K562 (cell line): Measurements from ENCODE around the gene METRN. TPM values are rescaled to one million over a fixed set of nuclear protein-coding genes. Genes with fewer than 3 reads are reported as not detected.
A peak's percentile ranks its signal among the peaks of the same experiment; 100 is the strongest.

Experiments
- AFF4 ChIP-seq: sonication (generic); formaldehyde crosslinking; IDR thresholded peaks from 2 replicates; pipeline ENCODE4 v1.8.0; 2023; ENCODE audit warnings: mild to moderate bottlenecking, missing genetic modification reagents
- ARID2 ChIP-seq: fragments of 450-650 bp; IDR thresholded peaks from 2 replicates; pipeline ENCODE4 v1.6.1; 2017; ENCODE audit warnings: antibody characterized with exemption, mild to moderate bottlenecking
- CHD2 ChIP-seq: IDR thresholded peaks from 2 replicates; pipeline ENCODE4 v1.6.1; 2011; ENCODE audit warnings: low read depth, low read length
- ERF ChIP-seq: fragments of 450-650 bp; formaldehyde crosslinking; IDR thresholded peaks from 2 replicates; pipeline ENCODE4 v1.4.0; 2020; ENCODE audit warnings: mild to moderate bottlenecking, mixed read lengths
- ESRRA ChIP-seq: fragments of 450-650 bp; IDR thresholded peaks from 2 replicates; pipeline ENCODE4 v1.6.1; 2014; ENCODE audit warnings: low read depth, mild to moderate bottlenecking, moderate library complexity, borderline replicate concordance
- EZH2 ChIP-seq: IDR thresholded peaks from 2 replicates; pipeline ENCODE4 v1.6.1; 2012; ENCODE audit warnings: low read depth, mild to moderate bottlenecking, inconsistent platforms, low read length, borderline replicate concordance
- KLF1 ChIP-seq: fragments of 450-650 bp; IDR thresholded peaks from 2 replicates; pipeline ENCODE4 v1.6.1; 2016; ENCODE audit warnings: missing genetic modification characterization, missing compliant biosample characterization
- MXI1 ChIP-seq: IDR thresholded peaks from 2 replicates; pipeline ENCODE4 v1.6.1; 2011; ENCODE audit warnings: low read depth, mild to moderate bottlenecking, improper control_type of control experiment, low read length
- POLR2A ChIP-seq: fragments of 450-650 bp; conservative IDR thresholded peaks from 2 replicates; pipeline ENCODE4 v1.6.1; 2016
- POLR3A ChIP-seq: IDR thresholded peaks from 2 replicates; pipeline ENCODE4 v1.6.1; 2011; ENCODE audit warnings: borderline replicate concordance, mild to moderate bottlenecking, moderate library complexity; ENCODE audit not compliant: insufficient read length, insufficient read depth; ENCODE audit errors: extremely low read depth
- SP1 ChIP-seq: sonication (generic); formaldehyde crosslinking; IDR thresholded peaks from 2 replicates; pipeline ENCODE4 v1.8.1; 2022; ENCODE audit warnings: mild to moderate bottlenecking, missing genetic modification reagents
- TCF3 ChIP-seq: sonication (generic); formaldehyde crosslinking; IDR thresholded peaks from 2 replicates; pipeline ENCODE4 v1.4.0; 2020; ENCODE audit warnings: mild to moderate bottlenecking, missing genetic modification reagents
- THAP12 ChIP-seq: fragments of 250-450 bp; sonication (Bioruptor Pico); IDR thresholded peaks from 2 replicates; pipeline ENCODE4 v1.9.0; 2021; ENCODE audit warnings: mild to moderate bottlenecking, inconsistent platforms
- USF2 ChIP-seq: sonication (generic); formaldehyde crosslinking; IDR thresholded peaks from 2 replicates; pipeline ENCODE4 v1.5.0; 2020; ENCODE audit warnings: missing genetic modification reagents
- ZNF584 ChIP-seq: fragments of 200-800 bp; sonication (Bioruptor generic); IDR thresholded peaks from 2 replicates; pipeline ENCODE4 v1.6.1; 2016; ENCODE audit warnings: low read depth, mild to moderate bottlenecking, missing genetic modification characterization, missing compliant biosample characterization
- polyA plus RNA-seq, 8 experiments: library from polyadenylated mRNA; depleted of rRNA in 4 of 8; stranded (reverse) in 5 of 8; unstranded in 3 of 8; fragments of >200 nt; fragmentation: Nextera tagmentation in 2 of 8; fragmentation: Illumina TruSeq in 1 of 8; extraction: Ambion mirVana in 2 of 8; extraction: Trizol in 1 of 8; gene quantifications; 2 replicates each; pipeline versions ENCODE4 v1.2.1 to v1.2.3, GENCODE V29; 2011 to 2014; ENCODE audit warnings: inconsistent platforms in 1 of 8, missing spikeins in 1 of 8
- total RNA-seq, 7 experiments: library from RNA; depleted of rRNA in 6 of 7; stranded (reverse); fragments of >200 nt in 6 of 7; fragmentation: Illumina TruSeq in 2 of 7; extraction: Trizol in 2 of 7; gene quantifications; 2 replicates each; pipeline versions ENCODE4 v1.2.1 to v1.2.3, GENCODE V29; 2011 to 2021; ENCODE audit warnings: low replicate concordance in 1 of 7

Gene METRN
- total and polyA plus RNA-seq, 9 of the 15 experiments (the other 6 are each of a cell fraction or from before 2014, with no cell fraction given): 0.20 to 89.8 (median 15.4) TPM

- TF ChIP-seq MXI1 (no peak), USF2 (CRISPR knock-in tag) (no peak), THAP12 (CRISPR knock-in tag) (peak; percentile 43; the same call in 1 of the 2 replicates), POLR3A (no peak), CHD2 (no peak), ESRRA (peak; percentile 77; the same call in 1 of the 2 replicates), ZNF584 (CRISPR knock-in tag) (no peak), AFF4 (no peak), ERF (0 out of 2 replicates have a peak, but pooled peaks have one; percentile 23), ARID2 (no peak), POLR2A (peak; percentile 25; the same call in 1 of the 2 replicates), TCF3 (CRISPR knock-in tag) (0 out of 2 replicates have a peak, but pooled peaks have one; percentile 3), KLF1 (tag) (no peak), SP1 (no peak), EZH2 (no peak)
Observed at GRCh38 chr16:719815-720446, 5.0 kb downstream of the METRN start (continued).
